ENCODE measurements around the gene APLNR.

GRCh38 chr11:57274904-57275498, 38.0 kb upstream of the APLNR start:
- no peak for TF ChIP-seq CTCF (IDR thresholded peaks at IDR 0.05)
- no peak for TF ChIP-seq YY1 (IDR thresholded peaks at IDR 0.05; ENCODE audit: low read depth)
- no peak for TF ChIP-seq FOXM1 (IDR thresholded peaks at IDR 0.05; ENCODE audit: low read depth)
- TF ChIP-seq FOXJ3 (CRISPR knock-in tag; IDR thresholded peaks at IDR 0.05): no peak
- TF ChIP-seq RCOR1 (IDR thresholded peaks at IDR 0.05; ENCODE audit: low read length): no peak
- no peak for TF ChIP-seq IRF3 (IDR thresholded peaks at IDR 0.05; ENCODE audit: low read depth, low read length)
- no peak for TF ChIP-seq EP300 (IDR thresholded peaks at IDR 0.05; ENCODE audit: borderline replicate concordance in 1 of 2, low read depth in 1 of 2, low read length in 1 of 2)
- TF ChIP-seq USF2 (IDR thresholded peaks at IDR 0.05; ENCODE audit: borderline replicate concordance, low read depth, low read length): no peak
- TF ChIP-seq POLR2AphosphoS5 (IDR thresholded peaks at IDR 0.05; ENCODE audit: low read depth, low read length): no peak
- TF ChIP-seq RAD21 (IDR thresholded peaks at IDR 0.05; ENCODE audit: low read length): no peak
- no peak for TF ChIP-seq USF1 (IDR thresholded peaks at IDR 0.05; ENCODE audit: borderline replicate concordance, low read depth)
- no peak for TF ChIP-seq MAX (IDR thresholded peaks at IDR 0.05; ENCODE audit: low read depth)
